PFSK-1 (cell line): ENCODE results near the gene SMARCA4.

ENCODE experiments used
- FOXP2 ChIP-seq: optimal IDR thresholded peaks from 2 replicates; pipeline ENCODE3; 2011; ENCODE audit warnings: borderline replicate concordance, control low read depth, inconsistent platforms; ENCODE audit not compliant: insufficient read depth; ENCODE audit errors: extremely low read length, extremely low read depth
- POLR2AphosphoS5 ChIP-seq: IDR thresholded peaks from 2 replicates; pipeline ENCODE4 v1.6.1; 2012; ENCODE audit warnings: low read depth, mild to moderate bottlenecking, control low read depth, low read length, moderate library complexity
- SIN3A ChIP-seq: IDR thresholded peaks from 2 replicates; pipeline ENCODE4 v1.6.1; 2012; ENCODE audit warnings: mild to moderate bottlenecking, low read length, moderate library complexity, borderline replicate concordance; ENCODE audit not compliant: insufficient read depth
- TAF1 ChIP-seq: IDR thresholded peaks from 2 replicates; pipeline ENCODE4 v1.6.1; 2012; ENCODE audit warnings: low read length, control low read depth, borderline replicate concordance; ENCODE audit not compliant: insufficient read depth
- TF ChIP-seq, protein P1 (sequence below), 2 experiments: IDR thresholded peaks; 2 replicates each; pipeline versions ENCODE4 v1.6.1 to v1.8.0; 2011 to 2012; ENCODE audit warnings: low read depth in 2 of 2, low read length in 2 of 2, control low read depth in 1 of 2, inconsistent platforms in 1 of 2, mild to moderate bottlenecking in 1 of 2, moderate library complexity in 1 of 2; ENCODE audit not compliant: insufficient read depth in 1 of 2

The SMARCA4 gene

DNA sequence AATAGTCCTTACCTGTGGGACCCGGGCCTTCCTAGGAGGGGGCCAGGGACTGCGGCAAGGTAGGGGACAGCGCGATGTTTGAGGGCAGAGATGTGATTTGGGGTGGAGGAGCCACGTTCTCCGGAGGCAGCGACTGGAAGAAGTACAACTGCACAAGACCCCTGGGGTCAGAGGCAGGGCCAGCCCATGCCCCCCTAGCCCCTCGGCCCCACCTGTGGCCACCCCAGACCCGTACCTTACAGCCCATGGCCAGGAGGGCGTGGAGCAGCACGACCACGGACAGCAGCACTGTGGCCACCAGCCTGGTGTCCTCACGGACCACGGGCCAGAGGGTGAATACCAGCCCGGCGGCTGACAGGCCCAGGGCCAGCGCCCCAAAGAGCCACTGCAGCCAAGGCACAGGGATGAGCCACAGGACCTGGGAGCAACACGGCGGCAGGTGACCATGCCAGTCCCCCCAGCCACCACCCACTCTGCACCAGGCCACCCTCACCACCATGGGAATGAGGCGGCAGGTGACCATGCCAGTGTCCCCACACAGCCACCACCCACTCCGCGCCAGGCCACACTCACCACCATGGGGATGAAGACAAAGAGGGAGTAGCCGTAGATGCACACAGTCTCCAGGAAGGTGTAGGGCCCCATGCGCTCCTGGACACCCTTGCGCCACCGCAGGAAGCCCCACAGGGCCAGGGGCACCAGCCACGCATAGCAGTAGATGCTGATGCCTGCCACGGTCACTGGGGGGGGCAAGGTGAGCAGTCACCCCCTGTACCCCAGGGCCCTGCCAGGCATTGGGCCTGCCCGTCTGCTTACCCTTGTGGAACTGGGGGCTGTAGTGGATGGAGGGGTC is 37.3 kb upstream of the SMARCA4 start:
- TF ChIP-seq, protein P1, sequence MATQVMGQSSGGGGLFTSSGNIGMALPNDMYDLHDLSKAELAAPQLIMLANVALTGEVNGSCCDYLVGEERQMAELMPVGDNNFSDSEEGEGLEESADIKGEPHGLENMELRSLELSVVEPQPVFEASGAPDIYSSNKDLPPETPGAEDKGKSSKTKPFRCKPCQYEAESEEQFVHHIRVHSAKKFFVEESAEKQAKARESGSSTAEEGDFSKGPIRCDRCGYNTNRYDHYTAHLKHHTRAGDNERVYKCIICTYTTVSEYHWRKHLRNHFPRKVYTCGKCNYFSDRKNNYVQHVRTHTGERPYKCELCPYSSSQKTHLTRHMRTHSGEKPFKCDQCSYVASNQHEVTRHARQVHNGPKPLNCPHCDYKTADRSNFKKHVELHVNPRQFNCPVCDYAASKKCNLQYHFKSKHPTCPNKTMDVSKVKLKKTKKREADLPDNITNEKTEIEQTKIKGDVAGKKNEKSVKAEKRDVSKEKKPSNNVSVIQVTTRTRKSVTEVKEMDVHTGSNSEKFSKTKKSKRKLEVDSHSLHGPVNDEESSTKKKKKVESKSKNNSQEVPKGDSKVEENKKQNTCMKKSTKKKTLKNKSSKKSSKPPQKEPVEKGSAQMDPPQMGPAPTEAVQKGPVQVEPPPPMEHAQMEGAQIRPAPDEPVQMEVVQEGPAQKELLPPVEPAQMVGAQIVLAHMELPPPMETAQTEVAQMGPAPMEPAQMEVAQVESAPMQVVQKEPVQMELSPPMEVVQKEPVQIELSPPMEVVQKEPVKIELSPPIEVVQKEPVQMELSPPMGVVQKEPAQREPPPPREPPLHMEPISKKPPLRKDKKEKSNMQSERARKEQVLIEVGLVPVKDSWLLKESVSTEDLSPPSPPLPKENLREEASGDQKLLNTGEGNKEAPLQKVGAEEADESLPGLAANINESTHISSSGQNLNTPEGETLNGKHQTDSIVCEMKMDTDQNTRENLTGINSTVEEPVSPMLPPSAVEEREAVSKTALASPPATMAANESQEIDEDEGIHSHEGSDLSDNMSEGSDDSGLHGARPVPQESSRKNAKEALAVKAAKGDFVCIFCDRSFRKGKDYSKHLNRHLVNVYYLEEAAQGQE (IDR thresholded peaks at IDR 0.05; ENCODE audit: insufficient read depth in 1 of 2, low read depth in 2 of 2, low read length in 2 of 2), result no peak
- TF ChIP-seq FOXP2 (no peak), POLR2AphosphoS5 (no peak; the same call in 1 of the 2 replicates), SIN3A (no peak), TAF1 (no peak)

DNA sequence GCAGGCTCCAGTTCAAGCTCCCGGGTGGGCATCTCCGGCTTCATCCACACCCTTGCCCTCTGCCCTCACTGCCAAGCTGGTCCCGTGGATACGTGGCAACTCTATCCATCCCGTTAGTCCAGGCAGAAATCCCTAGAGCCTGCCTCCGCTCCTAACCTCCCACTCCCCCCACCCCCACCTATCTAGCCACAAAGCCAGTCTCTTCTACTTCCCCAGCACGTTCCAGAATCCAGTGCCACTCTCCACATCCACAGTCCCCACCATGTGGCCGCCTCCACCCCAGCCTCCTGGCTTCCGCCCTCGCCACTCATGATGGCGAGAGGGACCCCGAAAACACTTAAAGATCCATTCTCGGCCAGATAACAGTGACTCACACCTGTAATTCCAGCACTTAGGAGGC is 36.2 kb upstream of the SMARCA4 start:
- TF ChIP-seq, protein P1 (IDR thresholded peaks at IDR 0.05; ENCODE audit: insufficient read depth in 1 of 2, low read depth in 2 of 2, low read length in 2 of 2), result no peak
- TF ChIP-seq SIN3A (no peak), POLR2AphosphoS5 (no peak), TAF1 (no peak), FOXP2 (no peak)

DNA sequence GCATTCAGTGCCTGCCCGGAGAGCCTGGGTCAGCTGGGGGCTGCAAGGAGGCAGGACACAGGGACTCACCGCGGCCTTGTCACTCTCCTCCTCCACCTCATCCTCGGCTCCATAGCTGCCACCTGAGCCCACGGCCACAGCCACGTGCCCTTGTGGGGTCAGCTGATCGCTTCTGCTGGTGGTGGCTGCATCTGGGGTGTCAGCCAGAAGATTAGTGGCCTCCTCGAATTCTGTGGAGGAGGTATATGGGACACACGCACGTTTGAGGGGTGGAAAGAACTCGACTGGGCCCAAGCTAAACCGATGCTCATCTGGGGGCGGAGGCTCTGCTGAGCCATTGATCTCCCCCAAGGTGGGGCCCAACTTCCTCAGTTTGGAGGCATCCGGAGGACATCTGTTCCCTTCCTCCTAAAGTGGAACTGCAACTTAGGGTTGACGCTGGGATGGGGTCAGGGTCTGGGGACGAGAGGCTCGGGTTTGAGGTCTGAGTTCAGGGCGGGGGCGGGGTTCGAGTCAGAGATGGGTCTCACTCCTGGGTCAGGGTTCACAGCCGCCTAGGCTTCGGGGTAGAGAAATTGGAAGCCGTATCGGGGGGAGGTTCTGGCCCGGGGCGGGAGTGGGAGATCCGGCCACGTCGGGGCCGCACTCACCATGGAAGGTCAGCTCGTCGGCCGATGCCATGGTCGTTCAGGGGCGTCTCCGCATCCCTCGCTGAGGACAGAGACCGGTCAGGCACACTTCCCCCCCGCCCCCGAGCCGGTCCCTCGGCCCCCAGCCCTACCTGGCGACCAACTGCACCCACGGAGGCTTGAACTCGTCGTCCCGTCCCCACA is 32.9 kb upstream of the SMARCA4 start:
- TF ChIP-seq SIN3A, result no peak
- TF ChIP-seq POLR2AphosphoS5, result no peak
- TF ChIP-seq, protein P1 (IDR thresholded peaks at IDR 0.05; ENCODE audit: insufficient read depth in 1 of 2, low read depth in 2 of 2, low read length in 2 of 2), result no peak
- TF ChIP-seq TAF1, result no peak
- no peak for TF ChIP-seq FOXP2

DNA sequence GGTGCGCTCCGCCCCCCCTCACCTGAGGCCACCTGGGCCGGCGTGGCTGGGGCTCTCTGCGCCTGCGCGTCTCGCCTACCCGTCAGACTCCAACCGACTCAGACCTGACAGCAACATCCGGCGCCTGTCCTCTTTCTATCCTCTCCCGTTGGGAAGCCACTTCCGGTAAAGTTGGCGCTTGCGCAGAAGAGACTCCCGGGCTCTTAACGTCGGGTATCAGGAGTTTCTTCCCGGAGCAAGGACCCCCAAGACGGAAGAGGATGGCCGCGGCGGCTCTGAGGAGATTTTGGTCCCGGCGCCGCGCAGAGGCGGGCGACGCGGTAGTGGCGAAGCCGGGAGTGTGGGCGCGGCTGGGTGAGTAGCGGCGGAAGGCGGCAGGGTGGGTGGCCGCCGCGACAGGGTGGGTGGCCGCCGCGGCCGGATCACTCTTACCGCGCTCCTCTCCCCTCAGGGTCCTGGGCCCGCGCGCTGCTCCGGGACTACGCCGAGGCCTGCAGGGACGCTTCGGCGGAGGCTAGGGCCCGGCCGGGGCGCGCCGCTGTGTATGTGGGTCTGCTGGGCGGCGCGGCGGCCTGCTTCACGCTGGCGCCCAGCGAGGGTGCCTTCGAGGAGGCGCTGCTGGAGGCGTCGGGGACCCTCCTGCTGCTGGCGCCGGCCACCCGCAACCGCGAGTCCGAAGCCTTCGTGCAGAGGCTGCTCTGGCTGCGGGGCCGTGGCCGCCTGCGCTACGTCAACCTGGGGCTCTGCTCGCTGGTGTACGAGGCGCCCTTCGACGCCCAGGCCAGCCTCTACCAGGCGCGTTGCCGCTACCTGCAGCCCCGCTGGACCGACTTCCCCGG is 32.0 kb upstream of the SMARCA4 start, which contains the start of the genes TIMM29 and YIPF2:
Gene TIMM29 (plus strand): TSS at position 249 of the 839 bp plus-strand sequence. CDS start 12 bp downstream, at position 261.
Gene YIPF2 (minus strand): TSS at position 77 of the 839 bp plus-strand sequence. CDS start 229 bp downstream, outside the sequence.
- TF ChIP-seq TAF1 (peak; percentile 91), FOXP2 (peak; percentile 66), SIN3A (peak; percentile 78; the same call in 1 of the 2 replicates), POLR2AphosphoS5 (peak; percentile 75; the same call in 1 of the 2 replicates)
- TF ChIP-seq, protein P1 (IDR thresholded peaks at IDR 0.05; ENCODE audit: insufficient read depth in 1 of 2, low read depth in 2 of 2, low read length in 2 of 2), result no peak
